Mucosa of stomach (tissue), 1 donor: Measurements from ENCODE around the gene FNDC8.
A peak's percentile ranks its signal among the peaks of the same experiment; 100 is the strongest.

ENCODE experiments used
- H3K27me3 ChIP-seq: one replicate; pipeline ENCODE4 v1.7.0; 2013; ENCODE audit warnings: mild to moderate bottlenecking, low read length; ENCODE audit not compliant: control insufficient read depth, insufficient read depth
- H3K36me3 ChIP-seq: one replicate; pipeline ENCODE4 v1.7.0; 2013; ENCODE audit warnings: low read length; ENCODE audit not compliant: control insufficient read depth, insufficient read depth
- H3K4me1 ChIP-seq: one replicate; pipeline ENCODE4 v1.7.0; 2013; ENCODE audit warnings: mild to moderate bottlenecking, low read length; ENCODE audit not compliant: control insufficient read depth, insufficient read depth
- H3K4me3 ChIP-seq: one replicate; pipeline ENCODE4 v1.7.0; 2013; ENCODE audit warnings: low read length
- H3K9ac ChIP-seq: one replicate; pipeline ENCODE4 v1.7.0; 2013; ENCODE audit warnings: mild to moderate bottlenecking, low read length, moderate library complexity
- H3K9me3 ChIP-seq: one replicate; pipeline ENCODE4 v1.7.0; 2013; ENCODE audit warnings: mild to moderate bottlenecking, low read length, moderate library complexity; ENCODE audit not compliant: control insufficient read depth
- donor health status: Pancreatic carcinoma.

FNDC8 gene

DNA sequence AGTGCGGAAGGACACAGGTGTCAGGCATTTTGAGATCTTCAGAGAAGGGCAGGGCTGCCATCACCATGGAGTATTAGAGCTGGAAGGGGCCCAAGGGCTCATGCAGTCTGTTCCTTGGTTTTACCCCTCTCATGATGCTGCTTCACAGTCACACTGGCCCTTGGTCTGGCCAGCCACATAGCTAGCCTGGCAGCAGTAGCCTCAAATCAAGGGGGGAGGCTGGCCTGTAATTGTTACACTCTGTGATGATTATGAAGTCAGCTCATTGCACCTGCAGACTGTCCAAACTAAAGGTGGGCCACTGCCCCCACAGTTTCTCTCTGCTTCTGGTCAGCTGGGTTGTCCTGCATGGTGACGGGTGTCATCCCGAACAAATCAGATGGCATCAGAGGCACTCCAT lies at the start of gene FNDC8:
Gene FNDC8, plus strand, starts transcription at position 301 of the 400 bp plus-strand sequence. Its CDS starts 79 bp downstream, at position 380.
- Histone ChIP-seq H3K4me3 (no peak within 1 kb of the TSS), H3K4me1 (peaks cover 17% of the 10 kb centered on the region), H3K27me3 (no peaks in the 10 kb centered on the region), H3K9ac (no peak within 1 kb of the TSS), H3K36me3 (no peaks in the 10 kb centered on the region), H3K9me3 (no peaks in the 10 kb centered on the region)

GRCh38 chr17:35073183-35073790 lies 48.1 kb upstream of the FNDC8 start:
- Histone ChIP-seq H3K4me3 (no peak overlapping the region), H3K4me1 (peaks cover 22% of the 10 kb centered on the region), H3K36me3 (no peaks in the 10 kb centered on the region), H3K9ac (no peak overlapping the region), H3K27me3 (no peaks in the 10 kb centered on the region), H3K9me3 (no peaks in the 10 kb centered on the region)

GRCh38 chr17:35073991-35074627 lies 47.3 kb upstream of the FNDC8 start:
- no peaks in the 10 kb centered on the region for H3K9me3 ChIP-seq
- no peak overlapping the region for H3K4me3 ChIP-seq
- no peaks in the 10 kb centered on the region for H3K27me3 ChIP-seq
- H3K36me3 ChIP-seq: no peaks in the 10 kb centered on the region
- peaks cover 16% of the 10 kb centered on the region for H3K4me1 ChIP-seq
- H3K9ac ChIP-seq: no peak overlapping the region

GRCh38 chr17:35074711-35075707 lies 46.4 kb upstream of the FNDC8 start:
- Histone ChIP-seq H3K27me3 (no peaks in the 10 kb centered on the region), H3K36me3 (no peaks in the 10 kb centered on the region), H3K4me1 (peaks cover 20% of the 10 kb centered on the region), H3K9ac (no peak overlapping the region), H3K4me3 (no peak overlapping the region), H3K9me3 (no peaks in the 10 kb centered on the region)

- no peaks in the 10 kb centered on the region for H3K36me3 ChIP-seq
- H3K9me3 ChIP-seq: no peaks in the 10 kb centered on the region
- H3K9ac ChIP-seq: no peak overlapping the region
- no peaks in the 10 kb centered on the region for H3K27me3 ChIP-seq
- H3K4me3 ChIP-seq: no peak overlapping the region
- H3K4me1 ChIP-seq: peaks cover 25% of the 10 kb centered on the region
These were observed 44.5 kb upstream of the FNDC8 start for GRCh38 chr17:35076874-35077273.

GRCh38 chr17:35079547-35080423 lies 41.6 kb upstream of the FNDC8 start:
- peaks cover 40% of the 10 kb centered on the region for H3K4me1 ChIP-seq

DNA sequence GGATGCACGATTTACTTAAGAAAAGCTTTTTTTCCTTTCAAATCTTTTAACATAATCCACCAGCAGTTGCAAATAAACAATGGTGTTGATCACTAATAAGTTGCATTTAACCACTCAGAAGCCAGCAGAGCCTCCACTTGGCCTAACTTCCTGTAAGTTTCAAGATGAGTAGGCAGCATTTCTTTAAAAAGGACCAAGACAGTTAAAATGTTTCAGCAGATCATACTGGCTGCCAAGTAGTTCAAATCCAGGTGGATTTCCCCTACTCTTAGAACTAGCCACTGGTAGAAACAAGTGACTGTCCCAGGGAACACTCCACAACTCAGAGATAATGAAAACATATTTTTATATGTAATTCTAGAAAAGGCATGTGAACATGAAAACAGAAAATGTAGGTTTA lies 40.9 kb upstream of the FNDC8 start:
- H3K36me3 ChIP-seq: no peaks in the 10 kb centered on the region
- H3K4me1 ChIP-seq: peaks cover 45% of the 10 kb centered on the region
- H3K9me3 ChIP-seq: no peaks in the 10 kb centered on the region
- no peaks in the 10 kb centered on the region for H3K27me3 ChIP-seq
- H3K4me3 ChIP-seq: no peak overlapping the region
- H3K9ac ChIP-seq: no peak overlapping the region

More at GRCh38 chr17:35079547-35080423, 41.6 kb upstream of the FNDC8 start:
- no peaks in the 10 kb centered on the region for H3K36me3 ChIP-seq
- no peaks in the 10 kb centered on the region for H3K9me3 ChIP-seq
- no peak overlapping the region for H3K4me3 ChIP-seq
- H3K9ac ChIP-seq: no peak overlapping the region
- H3K27me3 ChIP-seq: no peaks in the 10 kb centered on the region

- Histone ChIP-seq H3K36me3 (no peaks in the 10 kb centered on the region), H3K27me3 (no peaks in the 10 kb centered on the region), H3K9me3 (no peaks in the 10 kb centered on the region), H3K9ac (no peak overlapping the region), H3K4me1 (peaks cover 56% of the 10 kb centered on the region), H3K4me3 (no peak overlapping the region)
These were observed 39.8 kb upstream of the FNDC8 start for GRCh38 chr17:35081638-35082037.

DNA sequence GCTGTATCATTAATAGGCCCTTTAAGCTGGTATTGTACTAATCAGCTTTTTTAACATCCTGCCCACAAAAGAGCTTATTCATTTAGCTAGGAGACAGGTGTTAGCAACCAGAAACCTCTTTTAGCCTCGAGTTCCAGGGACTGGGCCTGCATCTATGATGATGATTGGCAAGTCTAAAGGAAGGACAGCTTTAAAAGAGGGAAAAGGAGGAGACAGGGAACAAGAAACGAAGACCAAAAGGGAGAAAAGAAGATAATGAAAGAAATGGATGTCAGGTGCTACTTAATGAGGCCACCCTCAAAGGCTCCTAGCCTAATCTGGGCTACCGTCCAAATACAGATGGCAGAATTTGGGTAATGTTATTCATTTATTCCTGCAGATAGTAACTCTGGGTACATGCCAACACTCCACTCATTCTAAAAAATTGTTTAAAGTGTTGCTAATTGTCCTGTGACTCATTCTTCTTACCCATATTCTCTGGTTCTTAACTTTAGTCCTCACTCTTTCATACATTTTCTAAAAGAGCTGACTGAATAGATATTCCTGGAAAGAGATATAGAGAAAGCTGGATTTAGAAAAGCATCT lies 39.2 kb upstream of the FNDC8 start:
- Histone ChIP-seq H3K9ac (peak overlapping the region; percentile 23), H3K4me1 (peaks cover 60% of the 10 kb centered on the region), H3K9me3 (no peaks in the 10 kb centered on the region), H3K36me3 (no peaks in the 10 kb centered on the region), H3K27me3 (no peaks in the 10 kb centered on the region), H3K4me3 (no peak overlapping the region)

- Histone ChIP-seq H3K36me3 (no peaks in the 10 kb centered on the region), H3K4me1 (peaks cover 55% of the 10 kb centered on the region), H3K4me3 (no peak overlapping the region), H3K9me3 (no peaks in the 10 kb centered on the region), H3K9ac (no peak overlapping the region), H3K27me3 (no peaks in the 10 kb centered on the region)
These were observed 38.3 kb upstream of the FNDC8 start for GRCh38 chr17:35083071-35083470.

GRCh38 chr17:35084987-35085386 lies 36.4 kb upstream of the FNDC8 start:
- Histone ChIP-seq H3K36me3 (no peaks in the 10 kb centered on the region), H3K27me3 (no peaks in the 10 kb centered on the region), H3K9me3 (no peaks in the 10 kb centered on the region), H3K4me1 (peaks cover 48% of the 10 kb centered on the region), H3K4me3 (no peak overlapping the region), H3K9ac (no peak overlapping the region)
